PC-9 (cell line): ENCODE results near the gene ANGPTL2.

ENCODE experiments used
- CTCF ChIP-seq: fragments of 200-600 bp; sonication (generic); conservative IDR thresholded peaks from 2 replicates; pipeline ENCODE4 v1.6.1; 2017; ENCODE audit warnings: mixed run types, antibody characterized with exemption, mild to moderate bottlenecking, moderate library complexity
- EZH2 ChIP-seq: fragments of 200-600 bp; sonication (generic); IDR thresholded peaks from 2 replicates; pipeline ENCODE4 v1.8.0; 2017; ENCODE audit warnings: antibody characterized with exemption, low read depth

- TF ChIP-seq CTCF (no peak), EZH2 (no peak)
Observed at GRCh38 chr9:127113191-127113972, 9.1 kb downstream of the ANGPTL2 start.
